Measurements from ENCODE around the gene KLHDC3. TPM values are rescaled to one million over a fixed set of nuclear protein-coding genes. Genes with fewer than 3 reads are reported as not detected.
"Not testable (repeated sequence)": the region's sequence is repeated elsewhere in the genome, so short reads cannot be mapped to it uniquely, and the experiment has no call there.

KLHDC3 gene
- total RNA-seq, 4 donors from 2014 or later, result 88.0 to 175 (median 98.1) TPM

DNA sequence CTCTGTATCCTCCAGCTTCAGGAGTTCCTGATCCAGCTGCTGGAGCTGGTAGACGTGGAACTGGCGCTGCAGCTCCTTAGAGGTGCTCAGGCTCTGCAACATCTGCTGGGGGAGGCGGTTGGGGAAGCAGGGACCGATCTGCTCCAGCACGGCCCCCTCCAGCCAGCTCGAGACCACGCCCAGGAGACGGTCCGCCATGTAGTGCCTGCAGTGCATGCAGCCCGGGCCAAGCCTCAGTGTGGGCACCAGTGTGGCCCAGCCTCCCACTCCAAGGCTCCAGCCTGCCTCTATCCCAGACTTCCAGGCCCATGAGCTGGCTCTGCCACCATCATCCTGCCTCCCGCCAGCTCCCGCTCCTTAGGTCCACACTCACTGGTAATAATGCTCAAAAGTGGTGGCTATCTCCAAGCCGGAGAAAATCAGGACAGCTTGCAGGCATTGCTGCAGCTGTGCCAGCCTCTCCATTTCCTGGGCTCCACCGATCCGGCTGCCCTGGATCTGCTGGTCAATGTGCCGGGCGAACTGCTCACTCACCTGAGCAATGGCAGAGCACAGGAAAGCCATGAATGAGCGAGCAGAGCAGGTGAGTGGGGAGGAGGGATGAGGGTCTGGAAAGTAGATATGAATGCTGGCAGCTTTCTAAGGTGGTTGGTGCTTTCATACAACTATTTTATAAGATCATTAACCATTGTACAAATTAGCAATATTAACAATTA, 26.7 kb downstream of the KLHDC3 start:
- no peak for DNase-seq (ENCODE audit: extremely low spot score)
- Histone ChIP-seq H3K4me3 (no peak overlapping the region), H3K9me3 (no peaks in the 10 kb centered on the region), H3K27ac (replicated peaks in 1 of 4) (no peak overlapping the region), H3K36me3 (peaks cover 23 to 95% (median 78%) of the 10 kb centered on the region in 4 donors), H3K27me3 (no peaks in the 10 kb centered on the region), H3K4me1 (peaks cover 4 to 7% (median 6%) of the 10 kb centered on the region in 4 donors)
- no peak for TF ChIP-seq CTCF (IDR thresholded peaks at IDR 0.05)
- no peak for TF ChIP-seq POLR2AphosphoS5 (IDR thresholded peaks at IDR 0.05)
- TF ChIP-seq POLR2A (IDR thresholded peaks at IDR 0.05; ENCODE audit: low read depth), result no peak
- no peak for TF ChIP-seq EP300 (IDR thresholded peaks at IDR 0.05)
- intact Hi-C loops (cut with DNase I), result no loop called here
- WGBS, result 97% methylated on average over 12 of the region's 18 CpGs

DNA sequence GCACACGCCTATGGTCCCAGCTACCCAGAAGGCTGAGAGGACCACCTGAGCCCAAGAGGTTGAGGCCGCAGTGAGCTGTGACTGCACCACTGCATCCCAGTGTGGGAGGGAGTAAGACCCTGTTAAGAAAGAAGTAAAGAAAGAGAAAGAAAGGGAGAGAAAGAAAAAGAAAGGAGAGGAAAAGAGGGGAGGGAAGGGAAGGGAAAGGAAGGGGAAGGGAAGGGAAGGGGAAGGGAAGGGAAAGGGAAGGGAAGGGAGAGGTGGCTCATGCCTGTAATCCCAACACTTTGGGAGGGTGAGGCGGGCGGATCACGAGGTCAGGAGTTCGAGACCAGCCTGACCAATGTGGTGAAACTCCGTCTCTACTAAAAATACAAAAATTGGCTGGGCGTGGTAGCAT, 27.4 kb downstream of the KLHDC3 start:
- peaks cover 23 to 95% (median 85%) of the 10 kb centered on the region in 4 donors for H3K36me3 ChIP-seq
- H3K4me1 ChIP-seq; DNase-seq (ENCODE audit: extremely low spot score); H3K9me3 ChIP-seq; intact Hi-C loops (cut with DNase I); H3K27me3 ChIP-seq; H3K27ac ChIP-seq (replicated peaks in 1 of 4); H3K4me3 ChIP-seq: not testable (repeated sequence)
- WGBS, result 95% methylated on average over 8 of the region's 8 CpGs

DNA sequence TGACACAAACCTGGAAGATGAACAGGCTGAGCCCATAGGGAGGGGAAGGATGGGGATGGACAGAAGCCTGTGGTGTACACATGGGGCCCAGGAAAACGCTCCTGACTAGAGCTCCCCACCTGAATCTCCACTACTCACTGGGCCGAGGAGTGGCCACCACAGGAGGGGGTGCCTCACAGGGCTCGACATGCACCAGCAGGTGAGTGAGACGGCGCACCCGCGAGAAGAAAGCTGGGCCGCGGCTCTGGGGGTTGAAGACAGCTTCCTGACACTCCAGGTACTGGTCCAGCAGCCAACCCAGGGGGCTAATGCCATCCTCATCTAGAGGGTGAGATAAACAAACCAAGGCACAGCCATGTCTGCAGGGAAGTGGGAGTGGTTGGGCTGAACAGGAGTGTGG, 29.3 kb downstream of the KLHDC3 start:
- intact Hi-C loops (cut with DNase I), result no loop called here
- Histone ChIP-seq H3K36me3 (peaks cover 20 to 95% (median 86%) of the 10 kb centered on the region in 4 donors), H3K9me3 (no peaks in the 10 kb centered on the region), H3K27me3 (no peaks in the 10 kb centered on the region), H3K4me3 (no peak overlapping the region), H3K27ac (replicated peaks in 1 of 4) (no peak overlapping the region), H3K4me1 (no peaks in the 10 kb centered on the region)
- WGBS, result 97% methylated on average over 6 of the region's 9 CpGs
- no peak for TF ChIP-seq POLR2A (IDR thresholded peaks at IDR 0.05; ENCODE audit: low read depth)
- TF ChIP-seq POLR2AphosphoS5 (IDR thresholded peaks at IDR 0.05), result no peak
- no peak for DNase-seq (ENCODE audit: extremely low spot score)

DNA sequence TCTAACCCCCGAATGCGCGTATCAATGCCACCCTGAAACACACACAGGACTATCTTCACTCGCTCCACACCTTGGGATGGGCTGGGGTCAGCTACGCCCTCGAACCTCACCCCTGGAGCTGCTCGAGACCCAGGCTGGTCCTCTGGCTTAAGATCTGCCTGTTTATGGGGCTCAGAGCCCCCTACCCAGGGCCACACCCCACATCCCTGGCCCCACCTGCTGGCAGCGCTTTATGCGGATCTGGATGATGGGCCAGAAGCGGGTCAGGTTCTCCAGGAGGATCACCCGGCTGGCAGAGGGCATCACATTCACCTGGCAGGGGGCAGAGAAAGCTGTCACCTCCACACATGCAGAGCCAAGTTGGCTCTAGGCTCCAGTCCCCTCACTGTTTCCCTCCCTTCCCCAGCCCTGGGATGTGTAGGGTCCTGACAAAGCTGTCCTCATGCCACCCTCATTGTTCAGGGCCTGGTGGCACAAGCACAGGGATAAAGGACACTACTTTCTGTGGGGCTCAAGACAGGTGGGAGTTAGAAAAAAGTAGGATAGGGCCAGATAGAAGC, 31.4 kb downstream of the KLHDC3 start:
- H3K9me3 ChIP-seq, result no peaks in the 10 kb centered on the region
- 89% methylated on average over 7 of the region's 11 CpGs for WGBS
- no peak overlapping the region for H3K4me3 ChIP-seq
- no peaks in the 10 kb centered on the region for H3K4me1 ChIP-seq
- intact Hi-C loops (cut with DNase I), result no loop called here
- no peak for TF ChIP-seq POLR2A (IDR thresholded peaks at IDR 0.05; ENCODE audit: low read depth)
- TF ChIP-seq EP300 (IDR thresholded peaks at IDR 0.05), result no peak
- no peak for TF ChIP-seq POLR2AphosphoS5 (IDR thresholded peaks at IDR 0.05)
- no peak for TF ChIP-seq CTCF (IDR thresholded peaks at IDR 0.05)
- H3K36me3 ChIP-seq, result peaks cover 17 to 95% (median 84%) of the 10 kb centered on the region in 4 donors
- H3K27ac ChIP-seq (replicated peaks in 1 of 4), result no peak overlapping the region
- no peak for DNase-seq (ENCODE audit: extremely low spot score)
- no peaks in the 10 kb centered on the region for H3K27me3 ChIP-seq

DNA sequence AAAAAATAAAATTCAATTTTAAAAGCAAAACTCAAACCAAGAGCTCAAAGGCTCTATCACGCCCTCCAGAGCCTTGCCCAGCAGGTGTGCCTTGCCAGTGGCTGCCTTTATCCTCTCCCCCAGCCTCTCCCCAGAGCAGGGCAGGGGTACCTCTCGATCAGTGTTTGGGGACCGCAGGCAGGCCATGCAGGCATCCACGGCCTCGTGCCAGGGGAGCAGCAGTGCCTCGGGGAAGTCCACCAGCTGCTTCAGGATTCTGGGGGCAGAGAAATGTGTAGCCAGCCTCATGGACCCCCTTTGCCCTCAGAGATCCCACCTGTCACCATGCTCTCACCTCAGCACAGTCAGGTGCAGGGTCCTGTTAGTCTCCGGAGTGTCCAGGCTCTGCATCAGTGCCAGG, 33.9 kb downstream of the KLHDC3 start:
- Histone ChIP-seq H3K4me1 (peaks cover 0 to 15% (median 5%) of the 10 kb centered on the region in 4 donors), H3K27me3 (no peaks in the 10 kb centered on the region), H3K36me3 (peaks cover 17 to 82% (median 71%) of the 10 kb centered on the region in 4 donors), H3K9me3 (no peaks in the 10 kb centered on the region), H3K27ac (replicated peaks in 1 of 4) (no peak overlapping the region), H3K4me3 (no peak overlapping the region)
- TF ChIP-seq POLR2A (IDR thresholded peaks at IDR 0.05; ENCODE audit: low read depth), result no peak
- no peak for TF ChIP-seq EP300 (IDR thresholded peaks at IDR 0.05)
- no peak for TF ChIP-seq POLR2AphosphoS5 (IDR thresholded peaks at IDR 0.05)
- no peak for TF ChIP-seq CTCF (IDR thresholded peaks at IDR 0.05)
- intact Hi-C loops (cut with DNase I), result no loop called here
- no peak for DNase-seq (ENCODE audit: extremely low spot score)
- 74% methylated on average over 5 of the region's 7 CpGs for WGBS
